MG63 (cell line): ENCODE results near the gene GBF1. TPM values are rescaled to one million over a fixed set of nuclear protein-coding genes. Genes with fewer than 3 reads are reported as not detected.
A peak's percentile ranks its signal among the peaks of the same experiment; 100 is the strongest.
"Not testable (repeated sequence)": the region's sequence is repeated elsewhere in the genome, so short reads cannot be mapped to it uniquely, and the experiment has no call there.

ENCODE experiments used
- DNase-seq: peaks from one replicate; pipeline ENCODE4 v3.0.0-alpha.2; 2020
- H3K27me3 ChIP-seq: fragments of 250-450 bp; sonication (Bioruptor Pico); 2 replicates; pipeline ENCODE4 v1.5.1; 2020; ENCODE audit warnings: mild to moderate bottlenecking, moderate library complexity
- H3K36me3 ChIP-seq: fragments of 250-450 bp; sonication (Bioruptor Pico); 2 replicates; pipeline ENCODE4 v1.5.1; 2020; ENCODE audit warnings: mild to moderate bottlenecking, moderate library complexity
- H3K4me3 ChIP-seq: fragments of 250-450 bp; sonication (Bioruptor Pico); 2 replicates; pipeline ENCODE4 v1.5.1; 2020; ENCODE audit warnings: mild to moderate bottlenecking, moderate library complexity
- H3K9me3 ChIP-seq: fragments of 250-450 bp; sonication (Bioruptor Pico); 2 replicates; pipeline ENCODE4 v1.5.1; 2020; ENCODE audit warnings: mild to moderate bottlenecking, moderate library complexity
- total RNA-seq: library from RNA; depleted of rRNA; stranded (reverse); fragments of >200 nt; shearing (Covaris generic); gene quantifications from 2 replicates; pipeline ENCODE4 v1.2.3, GENCODE V29; 2014; ENCODE audit warnings: low replicate concordance

Gene GBF1
- total RNA-seq, 1 experiment from 2014 or later = 15.8 TPM

DNA sequence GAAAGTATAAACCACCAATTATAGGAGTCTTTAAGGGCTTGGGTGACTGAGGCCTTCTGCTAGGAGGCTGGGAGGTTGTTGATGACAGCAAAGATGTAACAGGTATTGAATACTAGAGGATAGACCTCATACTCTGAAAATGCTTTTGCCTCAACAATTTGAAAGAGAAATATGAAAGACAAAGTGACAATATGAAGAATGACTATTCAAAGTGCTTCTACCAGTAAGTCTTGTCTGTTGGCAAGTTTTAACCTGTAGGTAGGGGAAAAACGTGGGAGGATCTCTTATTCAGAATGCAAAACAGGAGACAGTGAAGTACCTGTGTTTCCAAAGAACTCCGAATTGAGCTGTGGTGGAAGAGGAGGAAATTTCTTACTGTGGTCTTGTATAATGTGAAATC, 38.2 kb downstream of the GBF1 start:
- no peak for DNase-seq
- Histone ChIP-seq H3K36me3 (peaks cover 17% of the 10 kb centered on the region), H3K9me3 (no peaks in the 10 kb centered on the region), H3K27me3 (no peaks in the 10 kb centered on the region), H3K4me3 (no peak overlapping the region)

DNA sequence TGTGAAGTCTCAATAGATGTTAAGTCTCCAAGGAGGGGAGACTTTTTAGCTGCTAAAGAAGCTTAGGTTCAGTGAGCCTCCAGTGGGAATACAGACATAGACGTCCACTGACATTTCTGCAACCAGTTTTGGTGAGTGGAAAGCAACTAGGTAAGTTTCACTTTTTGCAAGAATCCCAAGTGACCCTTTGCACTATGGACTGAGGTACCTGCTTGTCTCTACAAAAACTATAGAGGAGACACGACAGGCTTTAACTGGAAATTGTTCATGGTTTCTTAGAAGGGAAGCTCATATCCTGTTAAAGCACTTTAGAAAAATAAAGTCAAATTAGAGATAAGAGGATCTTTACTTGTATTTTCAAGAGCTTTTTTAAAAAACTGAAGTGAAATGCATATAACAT, 38.6 kb downstream of the GBF1 start:
- no peak for DNase-seq
- no peaks in the 10 kb centered on the region for H3K9me3 ChIP-seq
- no peak overlapping the region for H3K4me3 ChIP-seq
- no peaks in the 10 kb centered on the region for H3K27me3 ChIP-seq
- H3K36me3 ChIP-seq = peaks cover 17% of the 10 kb centered on the region

DNA sequence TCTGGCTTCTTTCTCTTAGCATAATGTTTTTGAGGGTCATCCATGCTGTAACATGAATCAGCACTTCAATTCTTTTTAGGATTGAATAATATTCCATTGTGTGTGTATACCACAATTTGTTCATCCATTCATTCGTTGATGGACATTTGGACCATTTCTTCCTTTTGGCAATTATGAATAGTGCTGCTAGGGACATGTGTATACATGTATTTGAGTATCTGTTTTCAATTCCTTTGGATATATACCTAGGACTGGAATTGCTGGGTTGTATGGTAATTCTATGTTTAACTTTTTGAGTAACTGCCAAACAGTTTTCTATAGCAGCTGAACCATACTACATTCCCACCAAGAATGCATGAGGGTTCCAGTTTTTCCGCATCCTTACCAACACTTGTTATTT, 39.2 kb downstream of the GBF1 start:
- no peak overlapping the region for H3K4me3 ChIP-seq
- no peak for DNase-seq
- no peaks in the 10 kb centered on the region for H3K27me3 ChIP-seq
- H3K9me3 ChIP-seq = no peaks in the 10 kb centered on the region
- peaks cover 17% of the 10 kb centered on the region for H3K36me3 ChIP-seq

DNA sequence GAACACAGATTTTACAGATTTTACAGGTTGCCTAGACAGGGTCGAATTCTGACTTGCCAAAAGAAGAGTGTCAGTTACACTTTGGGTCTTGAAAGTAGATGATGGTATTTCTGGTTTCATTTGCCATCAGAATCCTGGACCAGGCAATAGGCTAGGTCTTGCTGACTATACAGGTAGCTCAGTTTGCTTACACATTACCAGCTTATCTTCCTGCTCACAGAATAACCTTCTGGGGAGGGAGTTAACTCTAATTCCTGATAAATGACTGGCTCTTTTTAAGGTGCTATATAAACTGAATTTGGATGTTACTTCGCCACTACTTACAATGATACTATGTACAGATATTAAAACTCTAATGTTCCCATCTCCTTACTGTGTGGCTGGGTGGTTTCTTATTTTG, 39.8 kb downstream of the GBF1 start:
- H3K4me3 ChIP-seq = no peak overlapping the region
- no peaks in the 10 kb centered on the region for H3K9me3 ChIP-seq
- H3K27me3 ChIP-seq = no peaks in the 10 kb centered on the region
- peaks cover 17% of the 10 kb centered on the region for H3K36me3 ChIP-seq
- no peak for DNase-seq

DNA sequence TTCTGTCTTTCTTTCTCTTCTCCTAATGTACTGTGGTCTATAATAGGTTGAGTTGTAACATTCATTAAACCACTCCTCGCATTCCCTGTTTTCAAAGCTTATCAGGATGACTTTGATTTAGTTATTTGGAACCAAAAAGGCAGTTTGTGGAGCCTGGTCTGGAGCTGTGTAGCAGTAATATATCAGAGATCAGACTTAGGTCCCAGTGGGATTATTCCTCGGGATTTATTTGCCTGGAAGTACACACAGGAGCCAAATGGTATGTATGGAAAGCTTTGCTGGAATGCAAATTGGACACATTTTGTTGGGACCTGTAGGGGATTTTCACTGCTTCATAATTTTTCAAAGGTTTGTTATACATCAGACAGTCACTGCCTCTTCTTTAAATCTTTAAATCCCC, 40.9 kb downstream of the GBF1 start:
- no peaks in the 10 kb centered on the region for H3K9me3 ChIP-seq
- peaks cover 17% of the 10 kb centered on the region for H3K36me3 ChIP-seq
- DNase-seq = no peak
- no peak overlapping the region for H3K4me3 ChIP-seq
- H3K27me3 ChIP-seq = no peaks in the 10 kb centered on the region

DNA sequence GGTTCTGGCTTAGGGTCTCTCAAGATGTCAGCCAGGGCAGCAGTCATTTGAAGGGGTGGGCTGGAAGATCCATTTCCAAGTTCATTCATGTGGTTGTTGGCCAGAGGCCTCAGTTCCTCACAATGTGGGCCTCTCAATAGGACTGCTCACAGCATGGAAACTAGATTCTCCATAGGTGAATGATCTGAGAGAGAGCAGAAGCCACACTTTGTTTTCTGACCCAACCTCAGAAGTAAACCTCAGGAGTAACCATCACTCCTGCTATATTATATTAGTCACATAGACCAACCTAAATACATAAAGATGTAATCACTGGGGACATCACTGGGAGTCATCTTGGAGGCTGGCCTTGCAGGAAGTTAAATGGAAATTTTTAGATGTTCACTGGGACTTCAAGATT, 42.2 kb downstream of the GBF1 start:
- Histone ChIP-seq H3K9me3 (no peaks in the 10 kb centered on the region), H3K27me3 (no peaks in the 10 kb centered on the region), H3K36me3 (peaks cover 17% of the 10 kb centered on the region), H3K4me3 (no peak overlapping the region)
- no peak for DNase-seq

DNA sequence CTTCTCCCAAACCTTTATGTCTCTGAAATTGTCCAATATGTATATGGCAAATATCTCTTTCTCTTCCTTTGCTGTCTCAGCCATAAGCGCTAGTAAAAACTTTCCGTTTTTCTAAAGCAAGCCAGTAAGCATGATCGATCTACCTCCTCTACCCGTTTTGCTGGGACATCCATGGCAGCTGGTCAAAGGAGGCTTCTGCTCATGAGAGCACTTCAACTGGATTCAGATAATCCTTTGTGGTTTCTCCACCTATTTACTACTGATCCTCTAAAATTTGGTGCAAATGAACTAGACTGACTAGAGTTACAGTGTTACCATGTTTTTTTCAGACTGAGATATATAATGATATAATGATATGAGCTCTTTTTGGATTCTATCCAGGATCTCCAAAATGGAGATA, 42.7 kb downstream of the GBF1 start:
- H3K36me3 ChIP-seq = peaks cover 12% of the 10 kb centered on the region
- no peak overlapping the region for H3K4me3 ChIP-seq
- no peaks in the 10 kb centered on the region for H3K27me3 ChIP-seq
- H3K9me3 ChIP-seq = no peaks in the 10 kb centered on the region
- no peak for DNase-seq

DNA sequence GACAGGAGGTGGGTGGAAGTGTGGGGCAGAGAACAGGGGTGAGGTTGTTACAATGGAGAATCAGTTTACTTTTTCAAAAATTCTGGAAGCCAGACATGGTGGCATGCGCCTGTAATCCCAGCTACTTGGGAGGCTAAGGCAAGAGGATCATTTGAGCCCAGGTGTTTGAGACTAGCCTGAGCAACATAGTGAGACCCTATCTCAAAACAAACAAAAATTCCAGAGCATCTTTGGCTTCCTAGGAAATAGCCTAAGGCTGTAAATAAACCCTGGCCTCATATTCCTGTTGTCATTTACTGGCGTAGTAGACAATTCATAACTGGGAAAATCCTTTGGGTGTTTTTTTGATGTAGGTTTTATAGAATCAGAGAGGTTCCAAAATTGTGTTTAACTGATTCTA, 44.0 kb downstream of the GBF1 start:
- DNase-seq = no peak
- no peak overlapping the region for H3K4me3 ChIP-seq
- no peaks in the 10 kb centered on the region for H3K9me3 ChIP-seq
- no peaks in the 10 kb centered on the region for H3K27me3 ChIP-seq
- peaks cover 4% of the 10 kb centered on the region; the same call in 1 of the 2 replicates for H3K36me3 ChIP-seq

DNA sequence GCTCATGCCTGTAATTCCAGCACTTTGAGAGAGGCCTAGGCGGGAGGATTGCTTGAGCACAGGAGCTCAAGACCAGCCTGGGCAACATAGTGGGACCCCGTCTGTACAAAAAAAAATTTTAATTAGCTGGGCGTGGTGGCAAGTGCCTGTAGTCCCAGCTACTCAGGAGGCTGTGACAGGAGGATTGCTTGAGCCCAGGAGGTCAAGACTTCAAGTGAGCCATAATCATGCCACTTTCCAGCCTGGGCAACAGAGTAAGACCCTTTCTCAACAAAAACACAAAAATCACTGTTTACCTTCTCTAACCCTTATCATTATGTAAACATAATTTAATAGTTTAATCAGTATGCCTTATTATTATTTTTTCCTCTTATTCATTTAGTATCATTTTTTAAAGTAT, 44.5 kb downstream of the GBF1 start:
- no peaks in the 10 kb centered on the region for H3K27me3 ChIP-seq
- DNase-seq = no peak
- no peaks in the 10 kb centered on the region for H3K9me3 ChIP-seq
- peaks cover 4% of the 10 kb centered on the region; the same call in 1 of the 2 replicates for H3K36me3 ChIP-seq
- H3K4me3 ChIP-seq = no peak overlapping the region

DNA sequence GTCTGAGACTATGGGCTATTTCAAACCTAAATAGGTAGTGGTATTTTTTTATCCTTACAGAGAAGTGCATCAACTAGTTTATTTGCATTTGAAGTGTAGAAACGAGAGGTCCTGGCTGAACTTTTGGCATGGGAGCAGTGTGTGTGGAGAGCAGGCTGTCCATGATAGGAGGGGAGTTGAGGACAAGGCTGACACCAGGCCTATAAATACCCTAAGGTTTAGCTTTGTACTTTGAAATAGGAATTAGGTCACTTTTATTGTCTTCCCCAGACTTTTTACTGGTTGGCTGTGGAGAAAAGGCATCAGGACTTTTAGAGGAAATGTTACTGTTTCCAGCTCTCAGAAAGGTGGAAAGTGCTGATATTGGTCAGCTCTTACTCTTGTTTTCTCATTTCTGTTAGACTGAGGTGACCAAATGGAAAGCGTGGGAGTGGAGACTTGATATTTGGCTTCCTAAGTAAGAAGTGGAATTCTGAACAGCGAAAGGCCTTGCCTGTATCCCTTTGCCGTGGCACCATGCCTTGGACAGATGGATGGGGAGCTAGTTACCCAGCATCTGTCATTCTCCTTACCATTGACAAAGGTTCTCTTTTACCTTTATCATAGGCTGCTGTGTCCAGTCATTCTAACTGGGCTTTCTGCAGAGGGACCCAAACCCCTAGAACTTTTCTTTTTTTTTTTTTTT, 46.0 kb downstream of the GBF1 start:
- H3K36me3 ChIP-seq = peaks cover 6% of the 10 kb centered on the region; the same call in 1 of the 2 replicates
- no peak for DNase-seq
- H3K27me3 ChIP-seq = no peaks in the 10 kb centered on the region
- no peak overlapping the region for H3K4me3 ChIP-seq
- no peaks in the 10 kb centered on the region for H3K9me3 ChIP-seq

DNA sequence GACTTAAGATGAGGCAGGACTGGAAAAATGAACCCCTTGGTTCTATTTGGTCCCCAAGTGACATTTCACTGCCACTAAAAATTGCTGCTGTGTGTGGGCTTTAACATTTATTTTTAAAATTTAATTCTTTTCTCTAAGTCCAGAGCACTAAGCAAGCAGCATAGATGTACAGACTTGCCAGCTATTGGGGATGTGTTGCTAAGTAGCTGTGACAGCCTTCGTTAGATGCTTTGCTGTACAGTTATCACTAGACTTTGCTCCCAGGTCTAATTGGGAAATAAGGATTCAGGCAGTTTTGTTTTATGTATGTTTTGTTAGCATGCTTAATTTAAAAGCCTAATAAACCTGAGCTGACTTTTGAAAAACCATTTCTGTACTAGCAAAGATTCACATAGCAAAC, 51.8 kb downstream of the GBF1 start:
- Histone ChIP-seq H3K36me3 (peaks cover 6% of the 10 kb centered on the region; the same call in 1 of the 2 replicates), H3K27me3 (no peaks in the 10 kb centered on the region), H3K9me3 (no peaks in the 10 kb centered on the region), H3K4me3 (no peak overlapping the region)
- no peak for DNase-seq

DNA sequence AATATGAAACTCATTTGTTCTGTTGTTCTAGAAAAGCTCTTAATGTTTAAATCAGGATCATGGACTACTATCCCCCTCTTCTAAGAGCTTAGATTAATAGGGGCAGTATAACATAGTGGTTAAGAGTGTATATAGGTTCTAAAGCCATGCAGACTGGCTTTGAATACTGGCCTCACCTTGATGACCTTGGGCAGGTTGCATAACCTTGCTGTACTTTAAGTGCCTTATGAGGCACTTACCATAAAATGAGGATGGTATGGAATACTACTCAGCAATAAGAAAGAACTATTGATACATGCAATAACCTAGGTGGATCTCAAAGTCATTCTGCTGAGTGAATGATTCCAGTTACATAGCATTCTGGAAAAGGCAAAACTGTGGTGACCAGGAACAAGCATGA, 53.6 kb downstream of the GBF1 start:
- DNase-seq = no peak
- Histone ChIP-seq H3K36me3 (peaks cover 6% of the 10 kb centered on the region; the same call in 1 of the 2 replicates), H3K27me3 (no peaks in the 10 kb centered on the region), H3K4me3 (no peak overlapping the region), H3K9me3 (no peaks in the 10 kb centered on the region)

DNA sequence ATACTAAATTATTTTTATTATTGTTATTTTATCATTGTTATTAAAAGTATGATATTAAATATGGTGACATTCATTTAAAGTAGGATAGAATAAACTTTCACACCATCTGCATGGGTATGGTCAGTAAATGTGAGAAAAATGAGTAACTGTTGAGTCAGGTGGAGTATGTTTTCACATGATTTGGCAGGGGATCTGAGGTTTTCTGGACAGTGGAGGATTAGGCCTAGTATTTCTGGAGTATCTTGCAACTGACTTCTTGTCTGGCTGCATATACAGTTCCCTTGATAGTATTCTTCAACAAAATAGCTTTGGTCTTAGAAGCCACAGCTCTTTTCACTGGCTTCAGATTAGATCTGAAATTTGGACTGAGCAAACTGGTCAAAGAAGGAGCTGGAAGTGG, 54.5 kb downstream of the GBF1 start:
- H3K4me3 ChIP-seq = no peak overlapping the region
- peak; percentile 53 for DNase-seq

DNA sequence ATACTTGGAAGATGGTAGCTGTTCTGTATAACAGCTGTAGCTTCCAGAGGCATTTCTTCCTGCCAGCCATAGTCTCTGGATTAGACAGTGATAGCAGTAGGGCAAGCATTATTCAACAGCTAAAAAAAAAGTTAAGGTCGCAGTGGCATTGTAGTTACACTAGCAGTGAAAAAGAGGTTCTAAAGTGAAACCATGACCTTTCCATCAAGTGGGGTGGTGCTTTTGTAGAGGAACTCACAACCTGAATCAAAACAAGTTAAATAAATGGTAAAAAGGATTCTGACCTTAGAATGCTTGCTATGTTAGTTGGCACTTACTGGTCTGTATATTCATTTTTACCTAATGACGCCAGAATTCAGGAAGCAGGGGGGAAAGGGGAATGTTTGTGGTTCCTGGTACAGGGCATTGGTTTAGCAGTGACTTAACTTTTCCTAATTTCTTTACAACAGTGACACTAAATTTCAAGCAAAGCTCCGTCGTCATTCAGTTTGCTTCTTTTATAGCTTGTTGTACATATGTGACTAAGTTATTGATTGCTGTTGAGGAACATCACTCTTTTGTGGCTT, 55.0 kb downstream of the GBF1 start:
- Histone ChIP-seq H3K27me3 (no peaks in the 10 kb centered on the region), H3K36me3 (peaks cover 3% of the 10 kb centered on the region; the same call in 1 of the 2 replicates), H3K4me3 (no peak overlapping the region), H3K9me3 (no peaks in the 10 kb centered on the region)
- peak; percentile 30 for DNase-seq

More for the DNA sequence above, 54.5 kb downstream of the GBF1 start:
- no peaks in the 10 kb centered on the region for H3K9me3 ChIP-seq
- H3K27me3 ChIP-seq = no peaks in the 10 kb centered on the region
- H3K36me3 ChIP-seq = peaks cover 3% of the 10 kb centered on the region; the same call in 1 of the 2 replicates

DNA sequence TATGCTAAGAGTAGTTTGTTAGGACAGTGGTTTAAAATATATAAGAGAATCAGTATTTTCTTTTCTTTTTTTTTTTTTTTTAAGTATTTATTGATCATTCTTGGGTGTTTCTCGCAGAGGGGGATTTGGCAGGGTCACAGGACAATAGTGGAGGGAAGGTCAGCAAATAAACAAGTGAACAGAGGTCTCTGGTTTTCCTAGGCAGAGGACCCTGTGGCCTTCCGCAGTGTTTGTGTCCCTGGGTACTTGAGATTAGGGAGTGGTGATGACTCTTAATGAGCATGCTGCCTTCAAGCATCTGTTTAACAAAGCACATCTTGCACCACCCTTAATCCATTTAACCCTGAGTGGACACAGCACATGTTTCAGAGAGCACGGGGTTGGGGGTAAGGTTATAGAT, 55.6 kb downstream of the GBF1 start:
- H3K4me3 ChIP-seq, H3K36me3 ChIP-seq, DNase-seq, H3K9me3 ChIP-seq, H3K27me3 ChIP-seq: not testable (repeated sequence)

DNA sequence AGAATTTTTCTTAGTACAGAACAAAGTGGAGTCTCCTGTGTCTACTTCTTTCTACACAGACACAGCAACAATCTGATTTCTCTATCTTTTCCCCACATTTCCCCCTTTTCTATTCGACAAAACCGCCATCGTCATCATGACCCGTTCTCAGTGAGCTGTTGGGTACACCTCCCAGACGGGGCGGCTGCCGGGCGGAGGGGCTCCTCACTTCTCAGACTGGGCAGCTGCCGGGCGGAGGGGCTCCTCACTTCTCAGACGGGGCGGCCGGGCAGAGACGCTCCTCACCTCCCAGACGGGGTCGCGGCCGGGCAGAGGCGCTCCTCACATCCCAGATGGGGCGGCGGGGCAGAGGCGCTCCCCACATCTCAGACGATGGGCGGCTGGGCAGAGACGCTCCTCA, 56.0 kb downstream of the GBF1 start:
- H3K9me3 ChIP-seq, H3K27me3 ChIP-seq, DNase-seq, H3K36me3 ChIP-seq, H3K4me3 ChIP-seq: not testable (repeated sequence)

DNA sequence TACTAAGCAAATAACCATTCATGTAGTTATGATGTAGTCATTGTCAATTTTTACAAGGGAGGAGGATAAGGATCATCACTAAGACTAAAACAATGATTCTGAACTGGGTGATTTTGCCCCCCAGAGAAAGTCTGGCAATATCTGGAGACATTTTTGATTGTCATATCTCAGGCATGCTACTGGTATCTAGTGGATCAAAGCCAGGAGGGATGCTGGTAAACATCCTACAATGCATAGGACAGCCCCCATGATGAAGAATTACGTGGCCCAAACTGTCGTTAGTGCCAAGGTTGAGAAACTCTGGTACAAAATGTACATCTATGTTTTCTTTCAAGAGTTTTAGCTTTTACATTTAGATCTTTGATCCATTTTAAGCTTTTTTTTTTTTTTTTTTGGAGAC, 57.3 kb downstream of the GBF1 start:
- Histone ChIP-seq H3K27me3 (no peaks in the 10 kb centered on the region), H3K9me3 (no peaks in the 10 kb centered on the region), H3K4me3 (no peak overlapping the region), H3K36me3 (no peaks in the 10 kb centered on the region; the same call in 1 of the 2 replicates)
- DNase-seq = peak; percentile 58

DNA sequence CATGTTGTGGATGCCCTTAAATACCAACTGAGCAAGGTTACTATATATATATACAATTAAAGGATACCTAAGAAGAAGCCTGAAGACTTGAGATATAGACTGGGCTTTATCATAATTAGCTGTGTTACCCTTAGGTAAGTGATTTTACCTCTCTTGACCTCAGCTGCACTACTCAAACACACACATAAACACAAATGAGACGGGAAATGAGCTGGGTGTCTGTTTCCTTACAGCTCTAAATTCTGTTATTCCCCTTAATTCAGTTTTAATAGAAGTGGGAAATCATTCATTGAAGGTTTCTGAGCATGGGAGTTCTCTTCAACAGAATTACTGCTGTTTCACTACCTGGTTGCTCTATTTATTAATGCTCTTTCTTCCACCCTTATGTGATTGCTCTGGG, 60.7 kb downstream of the GBF1 start:
- no peak for DNase-seq
- no peaks in the 10 kb centered on the region; the same call in 1 of the 2 replicates for H3K36me3 ChIP-seq
- H3K4me3 ChIP-seq = no peak overlapping the region
- no peaks in the 10 kb centered on the region for H3K27me3 ChIP-seq
- H3K9me3 ChIP-seq = no peaks in the 10 kb centered on the region
